Inflammatory macrophage treated with lipopolysaccharide for 4 hours (primary cell): ENCODE data around the gene MYL5.
"Not testable (repeated sequence)": the region's sequence is repeated elsewhere in the genome, so short reads cannot be mapped to it uniquely, and the experiment has no call there.

Experiments used
- DNase-seq: peaks from one replicate; pipeline ENCODE4 v3.0.0-alpha.2; 2020

Gene MYL5

GRCh38 chr4:687048-687970 is 13.0 kb downstream of the MYL5 start:
- peak; percentile 96 for DNase-seq

GRCh38 chr4:687971-688853 is 13.9 kb downstream of the MYL5 start:
- DNase-seq = no peak

- peak; percentile 43 for DNase-seq
Observed at GRCh38 chr4:688854-689681, 14.7 kb downstream of the MYL5 start, which contains the start of gene SLC49A3. Gene SLC49A3, minus strand, starts transcription at chr4:689151. Its CDS starts 24 bp downstream, at chr4:689127.

GRCh38 chr4:689723-690122 is 15.4 kb downstream of the MYL5 start:
- DNase-seq = no peak

GRCh38 chr4:692771-693554 is 18.6 kb downstream of the MYL5 start:
- no peak for DNase-seq

GRCh38 chr4:694341-694940 is 20.1 kb downstream of the MYL5 start:
- not testable (repeated sequence) for DNase-seq

- DNase-seq = no peak
Observed at GRCh38 chr4:699816-700580, 25.7 kb downstream of the MYL5 start.

- no peak for DNase-seq
Observed at GRCh38 chr4:700587-701264, 26.4 kb downstream of the MYL5 start.

- DNase-seq = no peak
Observed at GRCh38 chr4:702618-703048, 28.3 kb downstream of the MYL5 start.

- DNase-seq = no peak
Observed at GRCh38 chr4:703336-704197, 29.2 kb downstream of the MYL5 start.

- DNase-seq = no peak
Observed at GRCh38 chr4:704198-704891, 30.0 kb downstream of the MYL5 start.

GRCh38 chr4:704971-705277 is 30.6 kb downstream of the MYL5 start:
- no peak for DNase-seq

GRCh38 chr4:705278-706082 is 31.1 kb downstream of the MYL5 start, which contains the start of gene PCGF3:
Gene PCGF3, plus strand, starts transcription at chr4:705832. Its CDS starts 27,849 bp downstream, at chr4:733681.
- DNase-seq = peak; percentile 98

GRCh38 chr4:706083-706633 is 31.8 kb downstream of the MYL5 start:
- not testable (repeated sequence) for DNase-seq

- DNase-seq = no peak
Observed at GRCh38 chr4:706834-707598, 32.7 kb downstream of the MYL5 start.

GRCh38 chr4:707929-708630 is 33.7 kb downstream of the MYL5 start:
- DNase-seq = no peak
